Neuronal stem cell (in vitro differentiated cells): Measurements from ENCODE around the gene PDE9A.

ENCODE experiments used
- DNase-seq: peaks from one replicate; pipeline ENCODE4 v3.0.0-alpha.2; 2013; ENCODE audit warnings: low spot score
- H2AFZ ChIP-seq: one replicate; pipeline ENCODE4 v1.6.1; 2013; ENCODE audit warnings: mild to moderate bottlenecking, low read length, inconsistent platforms
- H2AK5ac ChIP-seq: 2 replicates; pipeline ENCODE4 v1.6.1; 2013; ENCODE audit warnings: low read depth, mild to moderate bottlenecking, inconsistent platforms, low read length, moderate library complexity, mixed read lengths
- H2BK120ac ChIP-seq: 2 replicates; pipeline ENCODE4 v1.6.1; 2013; ENCODE audit warnings: low read depth, mild to moderate bottlenecking, inconsistent platforms, low read length, moderate library complexity, mixed read lengths
- H2BK12ac ChIP-seq: one replicate; pipeline ENCODE4 v1.6.1; 2013; ENCODE audit warnings: low read length, inconsistent platforms
- H2BK15ac ChIP-seq: 2 replicates; pipeline ENCODE4 v1.6.1; 2013; ENCODE audit warnings: mild to moderate bottlenecking, low read length, inconsistent platforms, mixed read lengths
- H2BK5ac ChIP-seq: one replicate; pipeline ENCODE4 v1.6.1; 2013; ENCODE audit warnings: inconsistent platforms, mild to moderate bottlenecking, low read length, moderate library complexity
- H3K14ac ChIP-seq: one replicate; pipeline ENCODE4 v1.6.1; 2013; ENCODE audit warnings: low read length, inconsistent platforms
- H3K18ac ChIP-seq: 2 replicates; pipeline ENCODE4 v1.6.1; 2013; ENCODE audit warnings: low read length, inconsistent platforms
- H3K23ac ChIP-seq: 2 replicates; pipeline ENCODE4 v1.6.1; 2013; ENCODE audit warnings: low read depth, mild to moderate bottlenecking, mixed read lengths, low read length, inconsistent platforms; ENCODE audit not compliant: poor library complexity
- H3K27ac ChIP-seq: replicated peaks from 3 replicates; pipeline ENCODE4 v1.5.1; 2013; ENCODE audit warnings: low read length, inconsistent platforms
- H3K27me3 ChIP-seq, 3 experiments: 2 replicates each; pipeline ENCODE4 v1.6.1; 2013; ENCODE audit warnings: low read length in 3 of 3, mild to moderate bottlenecking in 2 of 3, inconsistent platforms in 1 of 3, low read depth in 1 of 3, mixed read lengths in 1 of 3, moderate library complexity in 1 of 3; ENCODE audit not compliant: control insufficient read depth in 3 of 3, insufficient read depth in 3 of 3
- H3K36me3 ChIP-seq, 2 donors: replicated peaks in 1 of 2; 2 replicates each; pipeline ENCODE4 v1.6.1; 2013; ENCODE audit warnings: low read length in 2 of 2; ENCODE audit not compliant: control insufficient read depth in 2 of 2, insufficient read depth in 2 of 2
- H3K4ac ChIP-seq: 2 replicates; pipeline ENCODE4 v1.6.1; 2013; ENCODE audit warnings: inconsistent platforms, mild to moderate bottlenecking, low read length, moderate library complexity
- H3K4me1 ChIP-seq, 2 donors: 1 replicate in 1 of 2; 2 replicates in 1 of 2; pipeline ENCODE4 v1.6.1; 2013; ENCODE audit warnings: low read length in 2 of 2, low read depth in 1 of 2; ENCODE audit not compliant: control insufficient read depth in 2 of 2, insufficient read depth in 1 of 2
- H3K4me2 ChIP-seq: one replicate; pipeline ENCODE4 v1.6.1; 2013; ENCODE audit warnings: mild to moderate bottlenecking, low read length, inconsistent platforms; ENCODE audit not compliant: insufficient read depth, poor library complexity, severe bottlenecking
- H3K4me3 ChIP-seq, 2 donors: 2 replicates each; pipeline ENCODE4 v1.5.1; 2013; ENCODE audit warnings: low read length in 2 of 2, mild to moderate bottlenecking in 2 of 2, inconsistent platforms in 1 of 2, moderate library complexity in 1 of 2
- H3K79me1 ChIP-seq: one replicate; pipeline ENCODE4 v1.6.1; 2013; ENCODE audit warnings: low read depth, mild to moderate bottlenecking, inconsistent platforms, low read length, moderate library complexity
- H3K9ac ChIP-seq: one replicate; pipeline ENCODE4 v1.6.1; 2013; ENCODE audit warnings: mild to moderate bottlenecking, low read depth, low read length, inconsistent platforms; ENCODE audit not compliant: poor library complexity
- H3K9me3 ChIP-seq, 2 donors: replicated peaks in 1 of 2; 2 replicates each; pipeline versions ENCODE3 to v1.6.1; 2013; ENCODE audit warnings: low read length in 2 of 2, mild to moderate bottlenecking in 2 of 2, inconsistent platforms in 1 of 2, low read depth in 1 of 2, mixed read lengths in 1 of 2, moderate library complexity in 1 of 2; ENCODE audit not compliant: control insufficient read depth in 2 of 2, insufficient read depth in 1 of 2
- H4K8ac ChIP-seq: one replicate; pipeline ENCODE4 v1.6.1; 2013; ENCODE audit warnings: low read depth, mild to moderate bottlenecking, inconsistent platforms, low read length, moderate library complexity
- H4K91ac ChIP-seq: one replicate; pipeline ENCODE4 v1.6.1; 2013; ENCODE audit warnings: low read length, low read depth, mild to moderate bottlenecking, inconsistent platforms; ENCODE audit not compliant: poor library complexity
- WGBS, 2 donors: extraction: QIAGEN DNeasy Blood & Tissue Kit; methylation state at CpG; one replicate each; pipeline ENCODE4 v1.1.7; 2013; ENCODE audit warnings: missing lambda C conversion rate in 2 of 2, mixed read lengths in 1 of 2; ENCODE audit not compliant: insufficient read length in 2 of 2, insufficient replicate concordance in 1 of 2; ENCODE audit errors: extremely low coverage in 2 of 2; 5-methylcytosine and 5-hydroxymethylcytosine counted together

PDE9A gene

DNA sequence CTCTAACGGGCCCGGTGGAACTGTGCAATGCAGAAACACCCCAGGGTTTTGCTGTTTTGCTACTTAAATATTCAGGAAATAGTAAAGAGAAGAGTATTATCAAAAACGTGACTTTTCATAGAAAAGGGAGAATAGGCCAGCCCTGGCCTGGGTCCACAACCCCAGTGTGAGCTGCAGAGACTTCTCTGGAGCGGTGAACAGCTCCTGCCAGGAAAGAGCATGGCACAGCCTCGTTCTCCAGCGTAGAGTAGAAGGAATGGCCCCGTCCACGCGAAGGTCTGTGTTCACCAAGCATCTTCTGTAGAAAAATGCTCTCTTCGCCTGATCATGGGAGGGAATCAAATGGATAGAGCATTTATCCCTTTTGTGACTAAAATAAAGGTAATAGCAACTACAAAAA is 51.4 kb downstream of the PDE9A start:
- Histone ChIP-seq H3K9me3 (peaks cover 0 to 20% of the 10 kb centered on the region in 2 donors), H2AFZ (no peak overlapping the region), H3K4me1 (peaks cover 5 to 29% of the 10 kb centered on the region in 2 donors), H3K27ac (no peak overlapping the region), H2BK12ac (no peak overlapping the region), H2BK15ac (no peak overlapping the region), H3K9ac (no peak overlapping the region), H3K4ac (no peak overlapping the region), H3K36me3 (peaks cover 3 to 10% of the 10 kb centered on the region in 2 donors), H3K4me3 (no peak overlapping the region), H3K4me2 (no peak overlapping the region), H2BK120ac (no peak overlapping the region), H3K14ac (no peak overlapping the region), H4K91ac (no peak overlapping the region), H2AK5ac (no peak overlapping the region), H3K23ac (no peak overlapping the region), H3K18ac (no peak overlapping the region), H3K27me3 (no peaks in the 10 kb centered on the region), H4K8ac (no peak overlapping the region), H2BK5ac (no peak overlapping the region), H3K79me1 (no peaks in the 10 kb centered on the region)
- no peak for DNase-seq
- no CpG with 5 or more reads among the region's 10 CpGs for WGBS, 2 donors

DNA sequence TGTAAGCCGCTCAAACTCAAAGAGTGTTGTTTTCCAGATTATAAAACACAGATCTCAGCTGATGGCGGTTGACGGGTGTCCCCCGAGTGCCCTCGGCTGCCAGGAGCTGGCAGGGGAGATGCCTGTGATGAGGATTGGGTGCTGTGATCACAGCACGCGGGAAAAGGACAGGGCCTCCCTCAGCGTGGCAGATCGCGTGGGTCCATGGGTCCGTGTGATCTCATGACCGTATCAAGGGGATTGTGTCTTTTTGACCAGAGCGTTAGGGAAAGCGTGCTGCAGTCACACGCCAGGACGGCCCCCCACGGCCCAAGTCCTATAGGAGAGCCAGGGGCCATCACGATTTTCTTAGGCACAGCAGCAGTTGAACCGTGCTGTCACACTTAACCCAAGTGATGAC is 51.9 kb downstream of the PDE9A start:
- Histone ChIP-seq H3K4me3 (no peak overlapping the region), H3K14ac (no peak overlapping the region), H3K9me3 (peaks cover 0 to 19% of the 10 kb centered on the region in 2 donors), H2BK120ac (no peak overlapping the region), H3K27me3 (no peaks in the 10 kb centered on the region), H2BK15ac (no peak overlapping the region), H2BK12ac (no peak overlapping the region), H3K4me1 (peaks cover 5 to 29% of the 10 kb centered on the region in 2 donors), H3K9ac (no peak overlapping the region), H2BK5ac (no peak overlapping the region), H2AK5ac (no peak overlapping the region), H4K8ac (no peak overlapping the region), H3K79me1 (no peaks in the 10 kb centered on the region), H2AFZ (no peak overlapping the region), H3K4ac (no peak overlapping the region), H3K36me3 (peaks cover 3 to 7% of the 10 kb centered on the region in 2 donors), H3K18ac (no peak overlapping the region), H3K23ac (no peak overlapping the region), H4K91ac (no peak overlapping the region), H3K4me2 (no peak overlapping the region), H3K27ac (no peak overlapping the region)
- DNase-seq, result no peak
- WGBS, 2 donors, result no CpG with 5 or more reads among the region's 19 CpGs

DNA sequence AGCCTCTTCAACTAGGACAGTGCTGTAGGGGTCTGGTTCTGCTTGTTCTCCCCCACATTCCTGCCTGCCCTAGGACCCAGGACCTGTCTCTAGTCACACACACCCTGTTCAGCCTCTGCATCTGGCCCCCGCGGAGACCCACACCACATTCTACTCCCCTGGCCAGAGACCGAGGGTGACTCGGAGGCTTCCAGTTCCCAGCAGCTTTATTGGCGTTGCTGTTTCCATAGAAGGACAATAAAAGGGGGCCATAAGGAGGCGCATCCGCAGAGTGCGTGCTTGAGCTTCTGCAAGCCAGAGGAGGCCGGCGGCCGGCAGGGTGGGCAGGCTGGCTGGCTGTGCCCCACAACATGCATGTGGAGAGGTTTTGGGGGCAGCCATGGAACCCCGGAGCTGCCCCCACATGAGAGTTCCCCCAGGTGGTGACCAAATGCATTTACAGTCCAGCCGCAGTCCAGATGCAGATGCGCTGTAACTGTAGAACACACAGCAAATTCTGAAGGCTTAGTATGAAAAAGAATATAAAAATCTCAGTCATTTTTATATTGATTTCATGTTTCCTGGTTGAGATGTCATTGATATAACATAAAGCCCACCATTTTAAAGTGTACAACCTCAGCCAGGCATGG is 52.4 kb downstream of the PDE9A start:
- H3K79me1 ChIP-seq, result no peaks in the 10 kb centered on the region
- no peak for DNase-seq
- no peak overlapping the region for H2BK5ac ChIP-seq
- H4K91ac ChIP-seq, result no peak overlapping the region
- no peak overlapping the region for H3K4me2 ChIP-seq
- no peak overlapping the region for H4K8ac ChIP-seq
- no peak overlapping the region for H3K18ac ChIP-seq
- peaks cover 5 to 29% of the 10 kb centered on the region in 2 donors for H3K4me1 ChIP-seq
- H3K27me3 ChIP-seq, result no peaks in the 10 kb centered on the region
- H2AK5ac ChIP-seq, result no peak overlapping the region
- no peak overlapping the region for H3K9ac ChIP-seq
- peaks cover 2 to 3% of the 10 kb centered on the region in 2 donors for H3K36me3 ChIP-seq
- peak overlapping the region; percentile 40 for H3K23ac ChIP-seq
- no peak overlapping the region for H2BK15ac ChIP-seq
- H3K27ac ChIP-seq, result no peak overlapping the region
- no peak overlapping the region for H2BK120ac ChIP-seq
- no peak overlapping the region for H2AFZ ChIP-seq
- no CpG with 5 or more reads among the region's 14 CpGs for WGBS, 2 donors
- H3K4me3 ChIP-seq, result no peak overlapping the region
- no peak overlapping the region for H3K14ac ChIP-seq
- no peak overlapping the region for H2BK12ac ChIP-seq
- peaks cover 0 to 17% of the 10 kb centered on the region in 2 donors for H3K9me3 ChIP-seq
- H3K4ac ChIP-seq, result no peak overlapping the region

- H3K9ac ChIP-seq, result no peak overlapping the region
- H3K23ac ChIP-seq, result peak overlapping the region; percentile 44
- H2AFZ ChIP-seq, result no peak overlapping the region
- peak overlapping the region; percentile 5 for H3K18ac ChIP-seq
- peaks cover 0 to 3% of the 10 kb centered on the region in 2 donors for H3K36me3 ChIP-seq
- peaks cover 0 to 10% of the 10 kb centered on the region in 2 donors for H3K9me3 ChIP-seq
- peaks cover 6 to 31% of the 10 kb centered on the region in 2 donors for H3K4me1 ChIP-seq
- H4K91ac ChIP-seq, result no peak overlapping the region
- no peak overlapping the region for H2AK5ac ChIP-seq
- H3K4ac ChIP-seq, result no peak overlapping the region
- no peaks in the 10 kb centered on the region for H3K27me3 ChIP-seq
- H2BK12ac ChIP-seq, result no peak overlapping the region
- WGBS, 2 donors, result no CpG with 5 or more reads among the region's 13 CpGs
- H2BK120ac ChIP-seq, result no peak overlapping the region
- no peak overlapping the region for H3K4me3 ChIP-seq
- H2BK15ac ChIP-seq, result no peak overlapping the region
- no peaks in the 10 kb centered on the region for H3K79me1 ChIP-seq
- H4K8ac ChIP-seq, result no peak overlapping the region
- H3K4me2 ChIP-seq, result no peak overlapping the region
- H2BK5ac ChIP-seq, result no peak overlapping the region
- no peak for DNase-seq
- H3K27ac ChIP-seq, result no peak overlapping the region
- H3K14ac ChIP-seq, result no peak overlapping the region
Measured at GRCh38 chr21:42706765-42707164, 53.3 kb downstream of the PDE9A start.
